Kidney capillary endothelial cell (primary cell): ENCODE measurements around the gene NPFFR1.
A peak's percentile ranks its signal among the peaks of the same experiment; 100 is the strongest.
"Not testable (repeated sequence)": the region's sequence is repeated elsewhere in the genome, so short reads cannot be mapped to it uniquely, and the experiment has no call there.

ENCODE experiments used
- DNase-seq: peaks from one replicate; pipeline ENCODE4 v3.0.0-alpha.2; 2018; ENCODE audit warnings: low spot score

The NPFFR1 gene

DNA sequence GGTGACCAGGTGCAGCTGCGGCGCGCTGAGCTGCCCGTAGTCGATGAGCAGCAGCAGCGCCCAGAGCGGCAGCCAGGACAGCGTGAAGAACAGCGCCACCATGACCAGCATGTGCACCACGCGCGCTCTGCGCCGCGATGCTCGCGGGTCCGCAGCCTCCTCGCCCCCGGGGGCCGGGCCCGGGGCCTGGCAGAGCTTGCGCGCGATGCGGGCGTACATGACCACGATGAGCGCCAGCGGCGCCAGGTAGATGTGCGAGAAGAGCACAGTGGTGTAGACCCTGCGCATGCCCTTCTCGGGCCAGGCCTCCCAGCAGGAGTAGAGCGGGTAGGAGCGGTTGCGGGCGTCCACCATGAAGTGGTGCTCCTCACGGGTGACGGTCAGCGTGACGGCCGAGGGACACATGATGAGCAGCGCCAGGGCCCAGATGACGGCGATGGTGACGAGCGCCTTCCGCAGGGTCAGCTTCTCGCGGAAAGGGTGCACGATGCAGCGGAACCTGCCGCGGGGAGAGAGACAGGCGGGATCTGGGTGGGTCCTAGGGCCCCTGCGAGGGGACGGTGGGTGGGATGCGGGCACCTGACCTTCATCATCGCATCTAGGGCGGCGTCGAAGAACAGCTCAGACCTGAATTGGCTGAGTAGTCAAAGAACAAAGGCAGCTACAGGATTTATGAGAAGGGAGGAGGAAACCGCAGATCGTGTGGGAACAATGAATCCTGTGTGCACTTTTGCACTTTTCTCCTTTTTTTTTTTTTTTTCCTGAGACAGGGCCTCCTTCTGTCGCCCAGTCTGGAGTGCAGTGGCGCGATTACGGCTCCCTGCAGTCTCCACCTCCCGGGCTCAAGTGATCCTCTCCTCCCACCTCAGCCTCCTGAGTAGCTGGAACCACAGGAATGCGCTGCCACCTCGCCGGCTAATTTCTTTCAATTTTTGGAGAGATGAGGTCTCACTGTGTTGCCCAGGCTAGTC, 28.2 kb downstream of the NPFFR1 start:
- DNase-seq, result no peak

DNA sequence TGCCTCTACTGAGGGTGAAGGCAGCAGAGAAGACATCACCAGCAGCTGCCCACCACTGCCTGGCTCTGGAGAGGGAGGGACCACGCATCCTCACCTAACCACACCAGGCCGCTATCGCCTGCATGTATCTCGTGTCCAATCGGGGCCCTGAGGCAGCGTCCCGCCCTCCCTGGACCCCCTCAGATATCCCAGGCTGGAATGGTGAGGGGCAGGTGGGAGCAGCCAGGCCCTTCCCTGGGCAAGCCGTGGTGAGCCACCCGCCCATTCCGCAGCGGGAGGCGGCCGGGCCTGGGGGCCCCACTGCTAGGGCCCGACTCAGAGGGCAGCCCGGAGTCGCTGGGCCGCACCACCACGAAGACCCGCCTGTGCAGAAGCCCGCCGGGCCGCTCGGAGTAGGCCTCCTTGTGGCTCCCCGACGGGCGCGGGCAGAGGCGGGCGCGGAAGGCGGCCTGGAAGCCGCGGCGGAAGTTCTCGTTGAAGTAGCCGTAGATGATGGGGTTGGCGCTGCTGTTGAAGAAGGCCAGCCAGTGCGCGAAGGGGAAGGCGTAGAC, 29.0 kb downstream of the NPFFR1 start:
- no peak for DNase-seq

DNA sequence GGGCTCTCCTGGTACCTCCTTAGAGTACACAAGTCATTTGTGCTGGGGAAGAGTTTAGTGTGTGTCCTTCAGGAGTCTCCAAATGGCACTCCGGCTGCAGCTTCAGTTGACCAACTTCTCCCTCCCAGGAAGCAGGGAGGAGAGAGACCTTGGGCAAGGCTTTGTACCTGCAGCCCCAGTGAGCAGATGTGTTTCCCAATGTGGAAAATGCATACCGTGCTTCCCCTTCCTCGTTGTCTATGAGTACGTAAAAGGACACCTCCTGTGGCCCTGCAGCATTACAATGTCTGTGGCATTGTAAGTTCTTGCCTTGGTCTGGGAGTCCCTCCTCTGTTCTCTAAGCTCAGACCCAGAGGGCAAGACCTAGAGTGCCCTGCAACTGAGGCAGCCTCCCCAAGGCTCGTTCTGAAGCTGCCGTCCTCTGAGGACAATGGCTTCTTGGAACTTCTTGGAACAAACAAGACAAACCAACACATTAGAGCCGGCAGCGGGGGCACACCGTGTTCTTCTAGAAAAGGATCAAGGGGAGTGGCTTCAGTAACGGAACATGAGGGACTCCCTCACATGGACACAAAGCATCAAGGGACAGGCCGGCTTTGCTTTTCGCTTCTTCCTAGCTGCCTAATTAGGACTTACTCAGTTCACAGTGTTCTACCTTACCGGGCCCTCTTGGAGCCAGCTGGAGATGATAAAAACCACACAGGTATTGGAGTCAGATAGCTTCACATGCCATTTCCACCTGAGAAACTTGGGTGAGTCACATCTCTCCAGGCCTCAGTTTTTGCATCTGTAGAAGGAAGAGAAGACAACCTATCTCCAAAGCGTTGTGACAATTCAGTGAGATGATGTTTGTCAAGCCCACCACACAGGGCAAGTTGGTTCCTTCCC, 29.7 kb downstream of the NPFFR1 start:
- DNase-seq, result no peak

DNA sequence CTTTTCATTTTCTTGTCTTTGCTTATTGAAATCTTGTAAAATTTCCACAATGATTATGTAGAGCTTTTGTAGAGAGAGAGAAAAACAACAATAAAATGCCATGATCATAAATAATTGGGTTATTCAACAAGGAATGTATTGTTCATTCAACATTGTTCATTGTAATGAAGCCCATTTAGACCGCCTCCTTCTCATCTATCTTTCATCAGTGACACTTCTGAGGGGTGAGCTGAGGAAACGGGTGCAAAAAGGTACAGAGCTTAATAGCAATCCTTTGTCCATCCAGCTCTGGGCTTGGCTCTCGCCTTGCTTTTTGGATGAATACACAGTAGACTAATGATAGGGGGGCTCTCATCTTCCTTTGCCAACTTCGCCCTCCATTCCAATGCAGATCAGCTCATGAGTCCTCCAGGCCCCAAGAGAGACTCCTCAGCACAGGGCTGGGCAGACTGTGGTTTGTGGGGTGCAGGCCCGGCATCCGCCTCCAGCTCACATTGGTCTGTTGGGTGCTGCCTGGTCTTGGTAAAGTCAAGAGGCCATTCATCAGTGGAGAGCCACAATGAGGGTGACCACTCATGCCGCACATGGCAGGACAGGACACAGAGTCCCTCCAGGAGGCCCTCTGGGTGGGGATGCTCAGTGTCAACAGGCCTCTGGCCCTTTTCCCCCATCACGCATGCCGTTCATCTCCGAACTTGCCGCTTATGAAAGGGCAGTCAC, 32.7 kb downstream of the NPFFR1 start:
- DNase-seq, result no peak

DNA sequence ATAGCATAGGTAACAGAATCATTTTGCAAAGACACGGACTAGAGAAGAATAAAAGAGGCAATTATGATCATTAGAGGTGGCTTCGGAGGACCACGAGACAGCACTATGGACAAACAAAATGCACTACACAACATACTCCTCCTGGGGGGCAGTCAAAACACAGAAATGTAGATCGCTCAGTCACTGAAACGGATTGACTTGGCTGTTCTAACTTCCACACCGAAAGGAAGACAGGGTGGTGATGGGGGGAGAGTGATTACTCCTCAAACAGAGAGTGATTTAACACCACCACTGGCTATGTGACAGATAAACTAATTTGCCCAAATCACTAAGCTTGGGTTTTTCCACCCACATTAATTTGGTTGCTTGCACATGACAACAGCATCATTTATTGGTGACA, 36.4 kb downstream of the NPFFR1 start:
- no peak for DNase-seq

DNA sequence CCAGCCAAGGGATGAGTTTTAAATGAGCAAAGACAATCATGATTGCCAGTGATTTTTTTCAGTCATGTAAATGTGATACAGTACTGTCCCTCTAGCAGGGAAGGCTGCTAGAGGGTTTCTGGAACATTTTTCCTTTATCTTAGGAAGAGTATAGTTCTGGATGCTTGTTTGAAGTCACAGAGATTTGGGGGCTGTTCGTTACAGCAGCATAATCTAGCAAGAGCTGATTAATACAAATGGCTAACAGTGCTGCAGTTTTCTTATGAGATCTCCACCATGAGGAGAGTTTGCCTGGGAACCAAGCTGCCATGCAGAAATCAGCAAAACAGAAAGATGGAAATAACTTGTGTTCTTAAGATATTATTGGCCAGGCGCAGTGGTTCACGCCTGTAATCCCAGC, 42.7 kb downstream of the NPFFR1 start:
- DNase-seq, result no peak

DNA sequence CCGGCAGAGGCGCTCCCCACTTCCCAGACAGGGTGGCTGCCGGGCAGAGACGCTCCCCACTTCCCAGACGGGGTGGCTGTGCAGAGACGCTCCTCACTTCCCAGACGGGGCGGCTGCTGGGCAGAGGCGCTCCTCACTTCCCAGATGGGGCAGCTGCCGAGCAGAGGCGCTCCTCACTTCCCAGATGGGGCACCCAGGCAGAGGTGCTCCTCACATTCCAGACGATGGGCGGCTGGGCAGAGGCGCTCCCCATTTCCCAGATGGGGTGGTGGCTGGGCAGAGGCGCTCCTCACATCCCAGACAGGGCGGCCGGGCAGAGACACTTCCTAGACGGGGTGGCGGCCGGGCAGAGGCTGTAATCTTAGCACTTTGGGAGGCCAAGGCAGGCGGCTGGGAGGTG, 43.8 kb downstream of the NPFFR1 start:
- DNase-seq, result not testable (repeated sequence)

DNA sequence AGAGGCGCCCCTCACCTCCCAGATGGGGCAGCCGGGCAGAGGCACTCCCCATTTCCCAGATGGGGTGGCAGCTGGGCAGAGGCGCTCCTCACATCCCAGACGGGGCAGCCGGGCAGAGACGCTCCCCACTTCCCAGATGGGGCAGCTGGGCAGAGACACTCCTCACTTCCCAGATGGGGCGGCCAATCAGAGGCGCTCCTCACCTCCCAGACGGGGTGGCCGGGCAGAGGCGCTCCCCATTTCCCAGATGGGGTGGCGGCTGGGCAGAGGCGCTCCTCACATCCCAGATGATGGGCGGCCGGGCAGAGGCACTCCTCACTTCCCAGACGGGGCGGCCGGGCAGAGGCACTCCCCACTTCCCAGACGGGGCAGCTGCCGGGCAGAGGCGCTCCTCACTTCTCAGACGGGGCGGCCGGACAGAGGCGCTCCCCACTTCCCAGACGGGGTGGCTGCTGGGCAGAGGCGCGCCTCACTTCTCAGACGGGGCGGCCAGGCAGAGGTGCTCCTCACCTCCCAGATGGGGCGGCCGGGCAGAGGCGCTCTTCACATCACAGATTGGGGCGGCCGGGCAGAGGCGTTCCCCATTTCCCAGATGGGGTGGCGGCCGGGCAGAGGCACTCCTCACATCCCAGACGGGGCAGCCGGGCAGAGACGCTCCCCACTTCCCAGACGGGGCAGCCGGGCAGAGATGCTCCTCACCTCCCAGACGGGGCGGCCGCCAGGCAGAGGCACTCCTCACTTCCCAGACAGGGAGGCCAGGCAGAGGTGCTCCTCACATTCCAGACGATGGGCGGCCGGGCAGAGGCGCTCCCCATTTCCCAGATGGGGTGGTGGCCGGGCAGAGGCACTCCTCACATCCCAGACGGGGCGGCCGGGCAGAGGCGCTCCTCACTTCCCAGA, 44.5 kb downstream of the NPFFR1 start:
- DNase-seq, result not testable (repeated sequence)

DNA sequence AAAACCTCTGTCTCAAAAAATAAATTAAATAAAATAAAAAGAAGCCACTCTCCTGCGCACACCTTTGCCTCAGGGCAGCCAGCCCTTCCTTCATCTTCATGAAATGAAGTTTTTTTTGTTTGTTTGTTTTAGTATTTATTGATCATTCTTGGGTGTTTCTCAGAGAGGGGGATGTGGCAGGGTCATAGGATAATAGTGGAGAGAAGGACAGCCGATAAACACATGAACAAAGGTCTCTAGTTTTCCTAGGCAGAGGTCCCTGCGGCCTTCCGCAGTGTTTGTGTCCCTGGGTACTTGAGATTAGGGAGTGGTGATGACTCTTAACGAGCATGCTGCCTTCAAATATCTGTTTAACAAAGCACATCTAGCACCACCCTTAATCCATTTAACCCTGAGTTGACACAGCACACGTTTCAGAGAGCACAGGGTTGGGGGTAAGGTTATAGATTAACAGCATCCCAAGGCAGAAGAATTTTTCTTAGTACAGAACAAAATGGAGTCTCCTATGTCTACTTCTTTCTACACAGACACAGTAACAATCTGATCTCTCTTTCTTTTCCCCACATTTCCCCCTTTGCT, 45.8 kb downstream of the NPFFR1 start:
- not testable (repeated sequence) for DNase-seq

DNA sequence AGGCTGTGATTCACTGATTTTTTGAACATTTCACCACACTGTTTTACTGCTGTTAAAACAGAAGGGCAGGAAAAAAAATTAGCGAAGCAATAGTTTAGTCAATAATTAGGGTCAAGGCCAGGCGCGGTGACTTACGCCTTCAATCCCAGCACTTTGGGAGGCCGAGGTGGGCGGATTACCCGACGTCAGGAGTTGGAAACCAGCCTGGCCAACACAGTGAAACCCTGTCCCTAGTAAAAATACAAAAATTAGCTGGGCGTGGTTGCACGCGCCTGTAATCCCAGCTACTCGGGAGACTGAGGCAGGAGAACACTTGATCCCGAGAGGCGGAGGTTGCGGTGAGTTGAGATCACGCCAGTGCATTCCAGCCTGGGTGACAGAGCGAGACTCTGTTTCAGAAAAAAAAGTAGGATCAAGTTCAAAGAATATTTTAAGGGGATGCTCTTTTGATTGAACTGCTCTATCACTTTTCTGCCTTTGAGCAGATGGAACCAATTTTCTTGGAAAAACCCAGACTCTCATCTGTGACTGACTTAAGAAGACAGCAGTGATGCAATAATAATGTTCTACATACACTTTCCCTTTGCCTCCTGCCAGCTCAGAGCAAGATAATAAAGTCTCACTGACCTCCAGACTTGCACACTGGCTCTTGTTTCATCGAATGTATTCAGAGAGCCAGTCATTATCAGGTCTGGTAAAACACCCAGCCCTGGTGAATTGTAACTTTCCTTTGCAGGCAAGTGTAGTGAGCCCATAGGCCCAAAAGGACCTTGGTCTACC, 48.9 kb downstream of the NPFFR1 start:
- DNase-seq, result no peak

DNA sequence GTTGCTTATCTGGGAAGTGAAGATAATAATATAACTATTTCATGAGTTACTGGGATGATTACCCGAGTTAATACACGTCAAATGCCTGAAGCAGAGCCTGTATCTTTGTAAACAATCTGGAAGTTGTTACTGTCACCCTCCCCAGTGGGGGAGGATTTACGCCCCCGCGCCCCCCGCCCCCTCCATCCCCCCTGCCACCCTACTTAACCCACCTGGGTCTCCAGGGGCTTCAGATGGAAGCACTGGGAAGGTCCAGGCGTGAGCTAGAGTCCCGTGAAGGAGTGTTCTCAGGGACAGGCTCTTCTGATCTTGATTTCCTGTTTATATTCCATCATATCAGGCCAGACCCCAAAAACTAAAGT, 49.9 kb downstream of the NPFFR1 start:
- no peak for DNase-seq

DNA sequence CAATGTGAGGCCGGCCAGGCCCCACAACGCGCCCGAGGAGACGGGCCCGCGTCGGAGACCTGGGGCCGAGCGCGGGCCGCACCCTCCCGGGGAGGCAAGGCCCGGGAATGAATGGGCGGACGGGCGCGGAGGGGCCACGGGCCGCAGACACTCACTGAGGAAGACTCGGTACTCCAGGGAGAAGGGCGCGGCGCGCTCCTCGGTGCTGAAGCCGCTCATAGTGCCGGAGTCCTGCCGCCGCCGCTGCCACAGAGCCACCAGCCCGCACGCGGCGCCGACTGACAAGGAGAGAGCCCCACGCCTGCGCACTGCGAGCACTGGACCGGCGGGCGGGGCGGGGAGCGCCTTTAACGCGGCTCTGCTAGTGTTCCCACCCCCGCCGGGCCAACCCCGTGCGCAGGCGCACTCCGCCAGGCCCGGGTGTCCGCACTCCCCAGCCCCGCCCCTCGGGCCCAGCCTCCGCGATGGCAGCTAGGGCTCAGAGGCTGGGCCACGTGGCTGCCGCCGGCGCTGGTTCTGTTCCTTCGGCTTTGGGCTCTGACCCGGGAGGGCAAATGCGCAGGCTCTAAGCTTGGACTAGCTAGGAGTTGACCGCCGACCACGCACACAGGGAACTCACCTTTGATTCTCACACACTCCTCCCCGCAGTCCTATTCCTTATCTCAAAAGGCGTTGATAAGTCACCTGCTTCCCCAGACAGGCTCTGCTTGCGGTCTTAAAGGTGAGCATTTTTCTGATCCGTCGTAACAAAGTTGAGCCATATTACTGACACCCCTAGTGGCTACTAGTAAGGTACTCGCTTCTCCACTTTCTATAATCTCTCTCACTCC, 50.5 kb downstream of the NPFFR1 start, which contains the start of gene PPA1:
Gene PPA1 (minus strand): TSS at position 321 of the 830 bp plus-strand sequence. CDS start 102 bp downstream, at position 219.
- peak; percentile 97 for DNase-seq

DNA sequence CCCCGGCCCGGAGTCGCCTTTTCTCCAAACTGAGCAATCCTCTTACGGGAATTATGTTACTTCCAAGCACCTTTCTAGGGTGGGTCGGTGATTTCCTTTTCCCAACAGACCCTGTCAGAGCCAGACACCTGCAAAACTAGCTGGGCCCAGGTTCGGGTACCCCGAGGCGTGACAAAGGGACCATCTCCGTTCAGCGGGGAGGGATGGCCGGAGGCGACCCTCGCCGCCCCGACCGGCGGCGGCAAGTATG, 51.0 kb downstream of the NPFFR1 start:
- no peak for DNase-seq

DNA sequence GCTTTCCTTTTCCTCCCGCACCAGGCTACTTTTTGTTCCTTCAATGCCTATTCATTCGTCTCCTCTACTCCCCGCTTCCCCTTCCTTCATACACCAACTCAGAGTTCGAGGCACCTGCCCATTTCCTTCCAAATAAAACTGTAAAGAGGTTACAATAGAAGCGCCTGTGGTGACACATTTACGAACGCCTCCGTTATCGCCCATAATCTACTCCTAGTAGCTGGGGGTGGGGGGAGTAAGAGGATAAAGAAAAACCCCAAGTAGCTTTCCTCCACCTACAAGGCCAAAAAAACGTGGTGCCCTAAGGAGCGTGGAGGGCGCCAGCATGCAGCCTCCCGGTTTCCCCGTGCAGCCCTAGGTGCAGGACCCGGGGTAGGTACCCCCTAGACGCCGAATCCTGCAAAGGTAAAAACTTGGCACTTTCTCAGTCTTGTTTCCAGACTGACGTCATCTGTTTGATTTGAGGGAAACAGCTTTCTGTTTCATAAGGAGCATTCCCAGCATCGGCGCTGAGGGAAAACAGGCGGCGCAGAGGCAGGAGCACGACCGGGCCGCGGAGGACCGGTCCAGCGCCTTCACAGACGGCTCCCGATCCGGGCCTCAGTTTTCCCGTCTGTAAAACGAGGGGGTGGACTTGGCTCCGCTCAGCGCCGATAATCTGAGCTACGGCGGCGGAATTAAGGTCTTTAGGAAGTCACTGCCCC, 51.5 kb downstream of the NPFFR1 start:
- DNase-seq, result no peak

DNA sequence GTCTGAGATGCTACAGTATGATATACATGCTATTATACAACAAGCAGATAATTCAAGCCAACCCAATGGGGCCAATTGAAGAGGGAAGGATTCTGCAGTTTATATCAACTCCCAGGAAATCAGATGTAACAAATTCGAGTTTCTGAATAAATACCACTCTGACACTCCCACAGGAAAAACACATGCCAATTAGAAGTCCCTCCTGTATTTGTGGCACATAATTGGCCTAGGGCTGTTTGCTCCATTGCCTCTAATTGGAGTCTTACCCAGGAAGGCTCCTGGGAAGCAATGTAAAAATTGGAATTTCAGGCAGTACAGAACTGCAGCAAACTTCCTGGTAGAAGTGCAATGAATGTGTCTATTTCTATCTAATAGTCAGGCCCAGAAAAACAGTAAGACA, 55.3 kb downstream of the NPFFR1 start:
- no peak for DNase-seq

DNA sequence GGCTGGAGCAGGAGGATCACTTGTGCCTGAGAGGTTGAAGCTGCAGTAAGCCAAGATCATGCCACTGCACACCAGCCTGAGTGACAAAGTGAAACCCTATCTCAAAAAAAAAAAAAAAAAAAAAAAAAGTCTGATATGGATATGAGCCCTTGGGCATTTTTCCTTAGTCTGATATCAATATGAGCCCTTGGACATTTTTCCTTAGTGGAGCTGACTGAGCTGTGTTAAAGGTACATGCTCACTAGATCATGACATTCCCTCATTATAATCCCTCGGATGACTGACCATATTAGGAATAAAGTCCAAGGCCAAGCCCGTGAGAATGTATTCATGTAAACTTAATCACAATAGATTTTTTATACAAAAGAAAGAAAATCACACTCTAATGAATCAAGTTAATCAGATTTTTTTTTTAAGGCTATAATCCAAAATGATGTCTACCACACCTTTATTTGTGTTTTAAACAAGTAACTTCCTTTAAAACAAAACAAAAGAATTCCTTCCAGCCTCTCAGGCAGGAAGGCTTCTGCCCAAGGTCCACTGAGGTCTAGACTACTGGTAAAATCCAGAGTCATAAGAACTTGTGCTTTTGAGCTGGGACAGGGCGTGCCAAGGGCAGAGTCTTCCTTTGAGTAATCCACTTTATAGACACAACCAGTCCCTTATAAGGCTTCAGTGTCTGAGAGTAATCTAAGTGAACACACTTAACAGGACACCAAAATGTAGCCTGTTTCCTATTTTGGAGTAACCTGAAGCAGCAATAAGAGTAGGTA, 56.1 kb downstream of the NPFFR1 start:
- DNase-seq, result no peak

DNA sequence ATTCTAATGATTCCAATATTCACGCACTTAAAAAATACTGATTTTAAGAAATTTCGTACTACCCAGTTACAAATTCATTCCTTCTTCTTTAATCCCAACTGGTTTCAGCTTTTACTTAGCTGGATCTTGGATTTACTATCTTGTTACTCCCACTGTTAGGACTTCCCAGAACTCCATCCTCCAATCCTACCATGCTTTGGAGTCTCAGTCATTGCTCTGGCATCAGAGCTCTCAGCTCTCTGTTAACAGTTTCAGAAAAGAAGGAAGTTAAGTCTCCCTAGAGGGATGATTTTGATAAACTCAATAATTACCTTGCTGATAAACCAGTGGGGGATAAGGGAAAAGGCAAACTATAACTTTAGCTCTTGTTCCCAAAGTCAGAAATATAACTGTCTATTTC, 60.1 kb downstream of the NPFFR1 start:
- DNase-seq, result no peak
